Measurements from ENCODE around the gene ATP6V0A1.

GRCh38 chr17:42411905-42412679 is 46.6 kb upstream of the ATP6V0A1 start:
- TF ChIP-seq CTCF (IDR thresholded peaks at IDR 0.05) (no peak), POLR2AphosphoS5 (IDR thresholded peaks at IDR 0.05) (no peak)
